Ishikawa (cell line): ENCODE data around the gene MRPL49.
A peak's percentile ranks its signal among the peaks of the same experiment; 100 is the strongest.

Source experiments
- CEBPB ChIP-seq: IDR thresholded peaks from 2 replicates; pipeline ENCODE4 v1.6.1; 2012
- CREB1 ChIP-seq: IDR thresholded peaks from 2 replicates; pipeline ENCODE4 v1.6.1; 2012; ENCODE audit warnings: low read depth
- EGR1 ChIP-seq: IDR thresholded peaks from 2 replicates; pipeline ENCODE4 v1.6.1; 2012
- EP300 ChIP-seq: IDR thresholded peaks from 2 replicates; pipeline ENCODE4 v1.6.1; 2012; ENCODE audit warnings: borderline replicate concordance
- FOXM1 ChIP-seq: IDR thresholded peaks from 2 replicates; pipeline ENCODE4 v1.6.1; 2012; ENCODE audit warnings: low read depth, borderline replicate concordance
- MAX ChIP-seq: IDR thresholded peaks from 2 replicates; pipeline ENCODE4 v1.6.1; 2012
- NFIC ChIP-seq: IDR thresholded peaks from 2 replicates; pipeline ENCODE4 v1.6.1; 2012
- RAD21 ChIP-seq: IDR thresholded peaks from 2 replicates; pipeline ENCODE4 v1.6.1; 2012; ENCODE audit warnings: low read depth
- REST ChIP-seq: IDR thresholded peaks from 2 replicates; pipeline ENCODE4 v1.6.1; 2012; ENCODE audit warnings: low read depth, mild to moderate bottlenecking
- TAF1 ChIP-seq: IDR thresholded peaks from 2 replicates; pipeline ENCODE4 v1.6.1; 2012; ENCODE audit warnings: low read depth, mild to moderate bottlenecking
- TCF12 ChIP-seq: IDR thresholded peaks from 2 replicates; pipeline ENCODE4 v1.6.1; 2012; ENCODE audit warnings: low read depth
- TEAD4 ChIP-seq: IDR thresholded peaks from 2 replicates; pipeline ENCODE4 v1.6.1; 2012
- USF1 ChIP-seq: IDR thresholded peaks from 2 replicates; pipeline ENCODE4 v1.6.1; 2012
- YY1 ChIP-seq: IDR thresholded peaks from 2 replicates; pipeline ENCODE4 v1.6.1; 2012; ENCODE audit warnings: low read depth
- ZBTB7A ChIP-seq: IDR thresholded peaks from 2 replicates; pipeline ENCODE4 v1.6.1; 2012; ENCODE audit warnings: low read depth

The MRPL49 gene

GRCh38 chr11:65078786-65079342 lies 43.3 kb upstream of the MRPL49 start:
- TF ChIP-seq NFIC = no peak
- peak; percentile 47; the same call in 1 of the 2 replicates for TF ChIP-seq YY1

- TF ChIP-seq TCF12 = no peak
- TF ChIP-seq CEBPB = no peak
- TF ChIP-seq USF1 = no peak
- TF ChIP-seq EP300 = no peak
Measured at GRCh38 chr11:65083134-65083833, 38.8 kb upstream of the MRPL49 start.

- TF ChIP-seq CREB1 (peak; percentile 98), EP300 (peak; percentile 62), USF1 (peak; percentile 37; the same call in 1 of the 2 replicates), REST (0 out of 2 replicates have a peak, but pooled peaks have one; percentile 19), TAF1 (peak; percentile 78), FOXM1 (peak; percentile 69; the same call in 1 of the 2 replicates), TEAD4 (0 out of 2 replicates have a peak, but pooled peaks have one; percentile 18), YY1 (peak; percentile 64; the same call in 1 of the 2 replicates), CEBPB (no peak), RAD21 (no peak), MAX (peak; percentile 79), EGR1 (no peak), NFIC (peak; percentile 37; the same call in 1 of the 2 replicates), TCF12 (peak; percentile 72), ZBTB7A (peak; percentile 63; the same call in 1 of the 2 replicates)
Measured at GRCh38 chr11:65083834-65084597, 38.1 kb upstream of the MRPL49 start, which contains the start of the genes CDCA5 and ZFPL1. CDCA5 (minus strand) TSS chr11:65084040; CDS start chr11:65083978, 62 bp downstream. ZFPL1 (plus strand) TSS chr11:65084222; CDS start chr11:65084699, 477 bp downstream.

GRCh38 chr11:65084598-65085375 lies 37.3 kb upstream of the MRPL49 start:
- TF ChIP-seq TEAD4 = no peak
- TF ChIP-seq RAD21 = no peak
- TF ChIP-seq EP300 = no peak
- TF ChIP-seq NFIC = no peak
- no peak for TF ChIP-seq CREB1
- no peak for TF ChIP-seq ZBTB7A
- TF ChIP-seq REST = no peak
- no peak for TF ChIP-seq TAF1
- TF ChIP-seq TCF12 = no peak

- TF ChIP-seq RAD21 (no peak), USF1 (no peak), REST (no peak), CEBPB (no peak), TAF1 (no peak), FOXM1 (no peak), TCF12 (no peak)
Measured at GRCh38 chr11:65085446-65085845, 36.7 kb upstream of the MRPL49 start.
